ENCODE measurements around the gene IFNA10. TPM values are rescaled to one million over a fixed set of nuclear protein-coding genes. Genes with fewer than 3 reads are reported as not detected.

IFNA10 gene
- total and polyA plus RNA-seq, 2 of the 13 experiments (the other 11 are each of a cell fraction or from before 2014, with no cell fraction given) = not detected

- H3K4me3 ChIP-seq (replicated peaks in 1 of 3; ENCODE audit: insufficient read depth in 1 of 3, low read depth in 2 of 3, low read length in 3 of 3) = no peak overlapping the region
- no peaks in the 10 kb centered on the region for H4K20me1 ChIP-seq (ENCODE audit: insufficient read depth, low read length)
- no peaks in the 10 kb centered on the region for H3K27me3 ChIP-seq (ENCODE audit: control insufficient read depth in 1 of 2, insufficient read depth in 2 of 2, low read length in 2 of 2)
- H3K9ac ChIP-seq (ENCODE audit: insufficient read depth, low read depth, low read length) = no peak overlapping the region
- WGBS (ENCODE audit: low lambda C conversion rate) = 42% methylated on average over 3 of the region's 3 CpGs
- ATAC-seq (no peak), DNase-seq (ENCODE audit: low spot score) (no peak), FAIRE-seq (no peak)
- CTCF ChIA-PET (ENCODE audit: low intra/inter-chr PET ratio, low total read pairs) = no interaction called here
- H3K27ac ChIP-seq (ENCODE audit: extremely low read length, insufficient read depth, low read length) = no peak overlapping the region
- no peak overlapping the region for H3K4me2 ChIP-seq (ENCODE audit: low read depth, low read length)
- H2AFZ ChIP-seq (ENCODE audit: low read length) = no peak overlapping the region
- no peak for TF ChIP-seq ZNF431 (CRISPR knock-in tag; IDR thresholded peaks at IDR 0.05; ENCODE audit: borderline replicate concordance, low read depth)
- no peak for TF ChIP-seq ZNF207 (IDR thresholded peaks at IDR 0.05; ENCODE audit: borderline replicate concordance)
- TF ChIP-seq ZSCAN29 (CRISPR knock-in tag; conservative IDR thresholded peaks at IDR 0.05) = no peak
- TF ChIP-seq ZHX2 (IDR thresholded peaks at IDR 0.05; ENCODE audit: low read depth) = no peak
- TF ChIP-seq ZHX2 (CRISPR knock-in tag; IDR thresholded peaks at IDR 0.05; ENCODE audit: borderline replicate concordance) = no peak
- TF ChIP-seq JDP2 (CRISPR knock-in tag; IDR thresholded peaks at IDR 0.05; ENCODE audit: borderline replicate concordance) = no peak
- no peak for TF ChIP-seq ZNF782 (CRISPR knock-in tag; IDR thresholded peaks at IDR 0.05; ENCODE audit: borderline replicate concordance)
- no peak for TF ChIP-seq BCLAF1 (IDR thresholded peaks at IDR 0.05)
- TF ChIP-seq ZBTB1 (CRISPR knock-in tag; IDR thresholded peaks at IDR 0.05; ENCODE audit: borderline replicate concordance) = no peak
- intact Hi-C loops (cut with micrococcal nuclease; ENCODE audit: unreplicated experiment) = no loop called here
- POLR2A ChIA-PET = no interaction called here
- H3K4me1 ChIP-seq (ENCODE audit: insufficient read depth, low read length) = no peaks in the 10 kb centered on the region
- H3K36me3 ChIP-seq (replicated peaks in 1 of 2; ENCODE audit: control insufficient read depth in 1 of 2, insufficient read depth in 2 of 2, low read length in 2 of 2) = no peaks in the 10 kb centered on the region
- H3K9me3 ChIP-seq (ENCODE audit: low read length) = no peaks in the 10 kb centered on the region
- no TSS peak for BruUV-seq (replicated peaks)
- in situ Hi-C loops (cut with HindIII; ENCODE audit: extremely low pct_ligation_motif_present, low pct_unique_long_range_greater_than_20kb) = no loop called here
- H3K79me2 ChIP-seq (ENCODE audit: insufficient read depth, low read length) = no peaks in the 10 kb centered on the region
Measured at GRCh38 chr9:21172156-21172555, 34.8 kb downstream of the IFNA10 start.

Data from HepG2 (cell line).